HepG2 (cell line): Measurements from ENCODE around the gene ADAM10.

ENCODE experiments used
- EZH2 ChIP-seq: conservative IDR thresholded peaks from 2 replicates; pipeline ENCODE4 v1.6.1; 2012; ENCODE audit warnings: mild to moderate bottlenecking, low read depth, low read length, moderate library complexity
- FOXC1 ChIP-seq: sonication (generic); formaldehyde crosslinking; IDR thresholded peaks from 2 replicates; pipeline ENCODE4 v1.8.0; 2022; ENCODE audit warnings: mild to moderate bottlenecking, missing genetic modification reagents, borderline replicate concordance
- MIXL1 ChIP-seq: IDR thresholded peaks from 2 replicates; pipeline ENCODE4 v1.6.1; 2016
- NFIC ChIP-seq: IDR thresholded peaks from 2 replicates; pipeline ENCODE4 v1.6.1; 2012; ENCODE audit warnings: mild to moderate bottlenecking, low read length, inconsistent platforms
- NR3C1 ChIP-seq: sonication (generic); formaldehyde crosslinking; IDR thresholded peaks from 2 replicates; pipeline ENCODE4 v1.4.0; 2020; ENCODE audit warnings: missing genetic modification reagents
- ZNF777 ChIP-seq: sonication (generic); formaldehyde crosslinking; IDR thresholded peaks from 2 replicates; pipeline ENCODE4 v1.4.0; 2020; ENCODE audit warnings: missing genetic modification reagents
- TF ChIP-seq, protein P1 (sequence below), 2 experiments: IDR thresholded peaks; 2 replicates each; pipeline ENCODE4 v1.6.1; 2011 to 2012; ENCODE audit warnings: low read length in 2 of 2, borderline replicate concordance in 1 of 2, low read depth in 1 of 2, mild to moderate bottlenecking in 1 of 2, moderate library complexity in 1 of 2
- TF ChIP-seq, protein P2 (sequence below): sonication (generic); formaldehyde crosslinking; IDR thresholded peaks from 2 replicates; pipeline ENCODE4 v1.5.1; 2020; ENCODE audit warnings: mild to moderate bottlenecking, missing genetic modification reagents, moderate library complexity
- TF ChIP-seq, protein P3 (sequence below): sonication (generic); formaldehyde crosslinking; IDR thresholded peaks from 2 replicates; pipeline ENCODE4 v1.5.0; 2020; ENCODE audit warnings: mild to moderate bottlenecking, missing genetic modification reagents, moderate library complexity
- TF ChIP-seq, protein P4 (sequence below): sonication (generic); formaldehyde crosslinking; IDR thresholded peaks from 2 replicates; pipeline ENCODE4 v1.4.0; 2020; ENCODE audit warnings: missing genetic modification reagents

DNA sequence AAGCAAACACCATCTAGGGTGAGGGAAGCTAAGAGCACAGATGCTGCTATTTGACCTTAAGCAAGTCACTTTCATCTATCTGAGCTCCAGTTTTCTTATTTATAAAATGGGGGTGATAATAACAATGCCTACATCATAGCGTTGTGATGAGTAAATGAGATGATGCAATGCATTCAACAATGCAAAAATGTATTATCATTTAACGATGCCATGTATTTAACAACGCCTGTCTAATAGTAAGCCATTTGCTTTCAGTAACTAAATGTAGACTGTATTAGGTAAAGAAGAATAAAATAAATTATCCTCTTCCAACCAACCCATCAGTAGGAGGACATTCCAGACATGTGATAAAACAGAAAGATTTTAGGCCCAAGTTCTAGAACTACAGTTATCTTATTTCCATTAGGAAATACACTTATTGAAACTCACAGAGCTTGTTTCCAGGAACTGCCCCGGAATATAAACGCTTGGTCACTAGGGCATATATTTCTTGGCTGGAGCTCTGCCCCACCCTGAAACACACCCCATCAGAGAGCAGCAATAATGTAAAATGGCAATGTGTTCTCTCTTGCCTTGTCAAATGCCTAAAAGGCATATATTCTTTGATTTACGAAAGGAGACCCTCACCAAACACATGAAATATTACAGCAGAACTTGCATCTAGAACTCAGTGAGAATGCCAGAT lies 189.5 kb downstream of the ADAM10 start:
- TF ChIP-seq NR3C1 (CRISPR knock-in tag) (no peak), MIXL1 (CRISPR knock-in tag) (no peak), FOXC1 (CRISPR knock-in tag) (no peak), NFIC (no peak), EZH2 (no peak), ZNF777 (CRISPR knock-in tag) (no peak)
- TF ChIP-seq, protein P1, sequence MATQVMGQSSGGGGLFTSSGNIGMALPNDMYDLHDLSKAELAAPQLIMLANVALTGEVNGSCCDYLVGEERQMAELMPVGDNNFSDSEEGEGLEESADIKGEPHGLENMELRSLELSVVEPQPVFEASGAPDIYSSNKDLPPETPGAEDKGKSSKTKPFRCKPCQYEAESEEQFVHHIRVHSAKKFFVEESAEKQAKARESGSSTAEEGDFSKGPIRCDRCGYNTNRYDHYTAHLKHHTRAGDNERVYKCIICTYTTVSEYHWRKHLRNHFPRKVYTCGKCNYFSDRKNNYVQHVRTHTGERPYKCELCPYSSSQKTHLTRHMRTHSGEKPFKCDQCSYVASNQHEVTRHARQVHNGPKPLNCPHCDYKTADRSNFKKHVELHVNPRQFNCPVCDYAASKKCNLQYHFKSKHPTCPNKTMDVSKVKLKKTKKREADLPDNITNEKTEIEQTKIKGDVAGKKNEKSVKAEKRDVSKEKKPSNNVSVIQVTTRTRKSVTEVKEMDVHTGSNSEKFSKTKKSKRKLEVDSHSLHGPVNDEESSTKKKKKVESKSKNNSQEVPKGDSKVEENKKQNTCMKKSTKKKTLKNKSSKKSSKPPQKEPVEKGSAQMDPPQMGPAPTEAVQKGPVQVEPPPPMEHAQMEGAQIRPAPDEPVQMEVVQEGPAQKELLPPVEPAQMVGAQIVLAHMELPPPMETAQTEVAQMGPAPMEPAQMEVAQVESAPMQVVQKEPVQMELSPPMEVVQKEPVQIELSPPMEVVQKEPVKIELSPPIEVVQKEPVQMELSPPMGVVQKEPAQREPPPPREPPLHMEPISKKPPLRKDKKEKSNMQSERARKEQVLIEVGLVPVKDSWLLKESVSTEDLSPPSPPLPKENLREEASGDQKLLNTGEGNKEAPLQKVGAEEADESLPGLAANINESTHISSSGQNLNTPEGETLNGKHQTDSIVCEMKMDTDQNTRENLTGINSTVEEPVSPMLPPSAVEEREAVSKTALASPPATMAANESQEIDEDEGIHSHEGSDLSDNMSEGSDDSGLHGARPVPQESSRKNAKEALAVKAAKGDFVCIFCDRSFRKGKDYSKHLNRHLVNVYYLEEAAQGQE (IDR thresholded peaks at IDR 0.05; ENCODE audit: borderline replicate concordance in 1 of 2, low read depth in 1 of 2, low read length in 2 of 2) = no peak
- TF ChIP-seq, protein P2, sequence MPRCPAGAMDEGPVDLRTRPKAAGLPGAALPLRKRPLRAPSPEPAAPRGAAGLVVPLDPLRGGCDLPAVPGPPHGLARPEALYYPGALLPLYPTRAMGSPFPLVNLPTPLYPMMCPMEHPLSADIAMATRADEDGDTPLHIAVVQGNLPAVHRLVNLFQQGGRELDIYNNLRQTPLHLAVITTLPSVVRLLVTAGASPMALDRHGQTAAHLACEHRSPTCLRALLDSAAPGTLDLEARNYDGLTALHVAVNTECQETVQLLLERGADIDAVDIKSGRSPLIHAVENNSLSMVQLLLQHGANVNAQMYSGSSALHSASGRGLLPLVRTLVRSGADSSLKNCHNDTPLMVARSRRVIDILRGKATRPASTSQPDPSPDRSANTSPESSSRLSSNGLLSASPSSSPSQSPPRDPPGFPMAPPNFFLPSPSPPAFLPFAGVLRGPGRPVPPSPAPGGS (CRISPR knock-in tag) = no peak
- TF ChIP-seq, protein P3, sequence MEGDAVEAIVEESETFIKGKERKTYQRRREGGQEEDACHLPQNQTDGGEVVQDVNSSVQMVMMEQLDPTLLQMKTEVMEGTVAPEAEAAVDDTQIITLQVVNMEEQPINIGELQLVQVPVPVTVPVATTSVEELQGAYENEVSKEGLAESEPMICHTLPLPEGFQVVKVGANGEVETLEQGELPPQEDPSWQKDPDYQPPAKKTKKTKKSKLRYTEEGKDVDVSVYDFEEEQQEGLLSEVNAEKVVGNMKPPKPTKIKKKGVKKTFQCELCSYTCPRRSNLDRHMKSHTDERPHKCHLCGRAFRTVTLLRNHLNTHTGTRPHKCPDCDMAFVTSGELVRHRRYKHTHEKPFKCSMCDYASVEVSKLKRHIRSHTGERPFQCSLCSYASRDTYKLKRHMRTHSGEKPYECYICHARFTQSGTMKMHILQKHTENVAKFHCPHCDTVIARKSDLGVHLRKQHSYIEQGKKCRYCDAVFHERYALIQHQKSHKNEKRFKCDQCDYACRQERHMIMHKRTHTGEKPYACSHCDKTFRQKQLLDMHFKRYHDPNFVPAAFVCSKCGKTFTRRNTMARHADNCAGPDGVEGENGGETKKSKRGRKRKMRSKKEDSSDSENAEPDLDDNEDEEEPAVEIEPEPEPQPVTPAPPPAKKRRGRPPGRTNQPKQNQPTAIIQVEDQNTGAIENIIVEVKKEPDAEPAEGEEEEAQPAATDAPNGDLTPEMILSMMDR (CRISPR knock-in tag) = no peak
- TF ChIP-seq, protein P4, sequence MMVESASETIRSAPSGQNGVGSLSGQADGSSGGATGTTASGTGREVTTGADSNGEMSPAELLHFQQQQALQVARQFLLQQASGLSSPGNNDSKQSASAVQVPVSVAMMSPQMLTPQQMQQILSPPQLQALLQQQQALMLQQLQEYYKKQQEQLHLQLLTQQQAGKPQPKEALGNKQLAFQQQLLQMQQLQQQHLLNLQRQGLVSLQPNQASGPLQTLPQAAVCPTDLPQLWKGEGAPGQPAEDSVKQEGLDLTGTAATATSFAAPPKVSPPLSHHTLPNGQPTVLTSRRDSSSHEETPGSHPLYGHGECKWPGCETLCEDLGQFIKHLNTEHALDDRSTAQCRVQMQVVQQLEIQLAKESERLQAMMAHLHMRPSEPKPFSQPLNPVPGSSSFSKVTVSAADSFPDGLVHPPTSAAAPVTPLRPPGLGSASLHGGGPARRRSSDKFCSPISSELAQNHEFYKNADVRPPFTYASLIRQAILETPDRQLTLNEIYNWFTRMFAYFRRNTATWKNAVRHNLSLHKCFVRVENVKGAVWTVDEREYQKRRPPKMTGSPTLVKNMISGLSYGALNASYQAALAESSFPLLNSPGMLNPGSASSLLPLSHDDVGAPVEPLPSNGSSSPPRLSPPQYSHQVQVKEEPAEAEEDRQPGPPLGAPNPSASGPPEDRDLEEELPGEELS = no peak
